Neural progenitor cell (in vitro differentiated cells): ENCODE measurements around the gene COX10.

Source experiments
- CTCF ChIP-seq: fragments of 200-600 bp; sonication (generic); IDR thresholded peaks from 2 replicates; pipeline ENCODE4 v1.5.1; 2017; ENCODE audit warnings: antibody characterized with exemption, mild to moderate bottlenecking
- EZH2 ChIP-seq: fragments of 200-600 bp; sonication (generic); IDR thresholded peaks from 2 replicates; pipeline ENCODE4 v1.6.1; 2017; ENCODE audit warnings: antibody characterized with exemption, mild to moderate bottlenecking, moderate library complexity

- no peak for TF ChIP-seq CTCF
- no peak for TF ChIP-seq EZH2
Observed at GRCh38 chr17:14091367-14091766, 22.1 kb downstream of the COX10 start.
